Endodermal cell (in vitro differentiated cells): ENCODE measurements around the gene SIN3B. TPM values are rescaled to one million over a fixed set of nuclear protein-coding genes. Genes with fewer than 3 reads are reported as not detected.

Source experiments
- DNase-seq: peaks from one replicate; pipeline ENCODE4 v3.0.0-alpha.2; 2017
- H3K27ac ChIP-seq: 2 replicates; pipeline ENCODE4 v1.5.1; 2013; ENCODE audit warnings: mild to moderate bottlenecking, low read depth, low read length, moderate library complexity
- H3K27me3 ChIP-seq: 2 replicates; pipeline ENCODE4 v1.6.1; 2013; ENCODE audit warnings: mild to moderate bottlenecking, low read length, moderate library complexity; ENCODE audit not compliant: insufficient read depth, control insufficient read depth, poor library complexity, severe bottlenecking
- H3K36me3 ChIP-seq: 2 replicates; pipeline ENCODE4 v1.7.0; 2013; ENCODE audit warnings: mild to moderate bottlenecking, low read length, moderate library complexity; ENCODE audit not compliant: control insufficient read depth, insufficient read depth
- H3K4me1 ChIP-seq: one replicate; pipeline ENCODE4 v1.7.0; 2013; ENCODE audit warnings: low read length; ENCODE audit not compliant: control insufficient read depth, insufficient read depth
- H3K4me3 ChIP-seq: 2 replicates; pipeline ENCODE4 v1.5.1; 2013; ENCODE audit warnings: mild to moderate bottlenecking, low read length, moderate library complexity
- H3K9ac ChIP-seq: 2 replicates; pipeline ENCODE4 v1.6.1; 2013; ENCODE audit warnings: mild to moderate bottlenecking, low read length, moderate library complexity; ENCODE audit not compliant: poor library complexity, severe bottlenecking; ENCODE audit errors: extremely low read depth
- H3K9me3 ChIP-seq: 2 replicates; pipeline ENCODE4 v1.6.1; 2013; ENCODE audit warnings: mild to moderate bottlenecking, low read length, moderate library complexity; ENCODE audit not compliant: control insufficient read depth
- H3K27ac Mint-ChIP-seq: 2 replicates; pipeline ENCODE4 v1.8.0; 2020; ENCODE audit warnings: mixed read lengths
- H3K27me3 Mint-ChIP-seq: 2 replicates; pipeline ENCODE4 v1.8.0; 2021; ENCODE audit warnings: mild to moderate bottlenecking, mixed read lengths; ENCODE audit not compliant: insufficient read depth
- H3K36me3 Mint-ChIP-seq: 2 replicates; pipeline ENCODE4 v1.8.0; 2020; ENCODE audit warnings: low read depth, mixed read lengths
- H3K4me1 Mint-ChIP-seq: 2 replicates; pipeline ENCODE4 v1.8.0; 2020; ENCODE audit warnings: mixed read lengths
- H3K4me3 Mint-ChIP-seq: 2 replicates; pipeline ENCODE4 v1.8.0; 2020; ENCODE audit warnings: mild to moderate bottlenecking, moderate library complexity, mixed read lengths
- H3K9me3 Mint-ChIP-seq: 2 replicates; pipeline ENCODE4 v1.8.0; 2020; ENCODE audit warnings: mild to moderate bottlenecking, mixed read lengths
- WGBS, 2 experiments: methylation state at CpG; one replicate each; pipeline versions ENCODE4 v1.1.5 to v1.1.7; 2013; ENCODE audit warnings: missing lambda C conversion rate in 2 of 2, mixed read lengths in 1 of 2; ENCODE audit not compliant: insufficient coverage in 1 of 2, insufficient read length in 1 of 2; 5-methylcytosine and 5-hydroxymethylcytosine counted together
- total RNA-seq, 2 donors: library from RNA; stranded (reverse); fragmentation: NEBNext Ultra II Directional in 1 of 2; extraction: Animal tissue kit (Norgen Biotek cat#: 25700) in 1 of 2; gene quantifications; 2 replicates in 1 of 2; 3 replicates in 1 of 2; pipeline ENCODE4 v1.2.1, GENCODE V29; 2021
- TF ChIP-seq, protein P1 (sequence below): fragments of 200-600 bp; sonication (generic); conservative IDR thresholded peaks from 2 replicates; pipeline ENCODE4 v1.5.0; 2021; ENCODE audit warnings: antibody characterized with exemption, mild to moderate bottlenecking

The SIN3B gene
- total RNA-seq, 2 donors from 2014 or later, result 68.0 to 78.4 TPM

GRCh38 chr19:16928916-16929315 lies 99.7 kb downstream of the SIN3B start:
- no peaks in the 10 kb centered on the region for H3K36me3 ChIP-seq
- Mint-ChIP-seq H3K36me3 (peaks cover 4% of the 10 kb centered on the region), H3K9me3 (peaks cover 21% of the 10 kb centered on the region), H3K4me1 (no peaks in the 10 kb centered on the region), H3K27me3 (no peaks in the 10 kb centered on the region), H3K4me3 (no peak overlapping the region), H3K27ac (no peak overlapping the region)
- no peak for DNase-seq
- H3K9me3 ChIP-seq, result no peaks in the 10 kb centered on the region
- no peak overlapping the region for H3K9ac ChIP-seq
- WGBS, 2 experiments, result 89 to 93% methylated on average over 5 to 10 of the region's 10 CpGs
- H3K27me3 ChIP-seq, result no peaks in the 10 kb centered on the region
- no peaks in the 10 kb centered on the region for H3K4me1 ChIP-seq
- H3K4me3 ChIP-seq, result no peak overlapping the region
- TF ChIP-seq, protein P1, sequence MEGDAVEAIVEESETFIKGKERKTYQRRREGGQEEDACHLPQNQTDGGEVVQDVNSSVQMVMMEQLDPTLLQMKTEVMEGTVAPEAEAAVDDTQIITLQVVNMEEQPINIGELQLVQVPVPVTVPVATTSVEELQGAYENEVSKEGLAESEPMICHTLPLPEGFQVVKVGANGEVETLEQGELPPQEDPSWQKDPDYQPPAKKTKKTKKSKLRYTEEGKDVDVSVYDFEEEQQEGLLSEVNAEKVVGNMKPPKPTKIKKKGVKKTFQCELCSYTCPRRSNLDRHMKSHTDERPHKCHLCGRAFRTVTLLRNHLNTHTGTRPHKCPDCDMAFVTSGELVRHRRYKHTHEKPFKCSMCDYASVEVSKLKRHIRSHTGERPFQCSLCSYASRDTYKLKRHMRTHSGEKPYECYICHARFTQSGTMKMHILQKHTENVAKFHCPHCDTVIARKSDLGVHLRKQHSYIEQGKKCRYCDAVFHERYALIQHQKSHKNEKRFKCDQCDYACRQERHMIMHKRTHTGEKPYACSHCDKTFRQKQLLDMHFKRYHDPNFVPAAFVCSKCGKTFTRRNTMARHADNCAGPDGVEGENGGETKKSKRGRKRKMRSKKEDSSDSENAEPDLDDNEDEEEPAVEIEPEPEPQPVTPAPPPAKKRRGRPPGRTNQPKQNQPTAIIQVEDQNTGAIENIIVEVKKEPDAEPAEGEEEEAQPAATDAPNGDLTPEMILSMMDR, result no peak
- H3K27ac ChIP-seq, result no peak overlapping the region

Other genes with a start within 250 kb of the SIN3B start
- 10 to 100 TPM; 10.8 to 11.8 TPM for gene MED26, start 201.2 kb upstream of the SIN3B start, total RNA-seq
- 10 to 100 TPM; 57.6 to 91.4 TPM for gene SMIM7, start 169.3 kb upstream of the SIN3B start, total RNA-seq
- 1 to 10 TPM; 5.1 to 6.8 TPM for gene TMEM38A, start 168.3 kb upstream of the SIN3B start, total RNA-seq
- not detected for gene NWD1, start 109.6 kb upstream of the SIN3B start, total RNA-seq
- gene F2RL3, start 59.6 kb downstream of the SIN3B start, total RNA-seq, result not detected
- gene CPAMD8, start 197.4 kb downstream of the SIN3B start, total RNA-seq, result 10 to 100 TPM; 19.7 to 22.9 TPM
- gene HAUS8, start 246.1 kb downstream of the SIN3B start, total RNA-seq, result 10 to 100 TPM; 19.4 to 19.9 TPM
- 10 to 100 TPM; 79.4 to 96.8 TPM for gene MYO9B, start 246.4 kb downstream of the SIN3B start, total RNA-seq